Measurements from ENCODE around the gene SLC2A1. TPM values are rescaled to one million over a fixed set of nuclear protein-coding genes. Genes with fewer than 3 reads are reported as not detected.

The SLC2A1 gene
- total and polyA plus RNA-seq, 9 of the 15 experiments (the other 6 are each of a cell fraction or from before 2014, with no cell fraction given), result 12.6 to 153 (median 48.0) TPM

DNA sequence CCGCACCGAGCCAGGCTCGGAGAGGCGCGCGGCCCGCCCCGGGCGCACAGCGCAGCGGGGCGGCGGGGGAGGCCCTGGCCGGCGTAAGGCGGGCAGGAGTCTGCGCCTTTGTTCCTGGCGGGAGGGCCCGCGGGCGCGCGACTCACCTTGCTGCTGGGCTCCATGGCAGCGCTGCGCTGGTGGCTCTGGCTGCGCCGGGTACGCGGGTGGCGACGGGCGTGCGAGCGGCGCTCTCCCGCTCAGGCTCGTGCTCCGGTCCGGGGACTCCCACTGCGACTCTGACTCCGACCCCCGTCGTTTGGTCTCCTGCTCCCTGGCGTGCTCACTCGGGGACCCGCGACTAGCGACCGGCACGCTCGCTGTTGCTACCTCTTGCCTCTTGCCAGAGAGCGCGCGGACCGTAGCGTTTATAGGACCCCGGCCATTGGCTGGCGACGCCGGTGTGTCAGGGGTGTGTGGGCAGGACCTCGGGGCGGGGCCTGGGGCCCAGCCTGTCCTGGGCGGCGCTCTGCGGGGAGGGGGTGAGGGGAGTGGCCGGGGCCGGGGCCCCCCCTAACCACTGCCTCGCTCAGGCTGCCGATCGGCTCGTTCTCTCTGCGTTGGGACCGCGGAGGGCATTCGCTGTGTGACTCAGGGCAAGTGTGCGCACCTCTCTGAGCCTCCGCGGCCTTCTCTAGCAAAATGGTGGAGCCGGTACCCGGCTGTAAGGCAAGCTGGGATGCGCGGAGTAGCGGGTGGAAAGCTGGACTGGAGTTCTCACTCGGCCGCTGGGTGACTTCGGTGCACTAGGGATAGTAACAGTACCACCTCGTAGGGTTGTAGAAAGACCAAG is at the start of gene SLC2A1 (continued):
- TF ChIP-seq ZC3H4 (CRISPR knock-in tag; IDR thresholded peaks at IDR 0.05; ENCODE audit: borderline replicate concordance) (0 out of 2 replicates have a peak, but pooled peaks have one; percentile 18), ZNF77 (CRISPR knock-in tag; IDR thresholded peaks at IDR 0.05) (no peak), ZNF639 (CRISPR knock-in tag; conservative IDR thresholded peaks at IDR 0.05 in 1 of 2, IDR thresholded peaks at IDR 0.05 in 1 of 2) (0 out of 4 replicates have a peak, but pooled peaks of 1 of the 2 experiments have one; percentile 18), ZNF57 (CRISPR knock-in tag; IDR thresholded peaks at IDR 0.05) (no peak), TAF1 (IDR thresholded peaks at IDR 0.05; ENCODE audit: control insufficient read depth, extremely low read depth, insufficient read depth, low read length, severe bottlenecking) (peak; percentile 98), ATF7 (IDR thresholded peaks at IDR 0.05) (peak; percentile 22), DEAF1 (CRISPR knock-in tag; IDR thresholded peaks at IDR 0.05) (no peak), TOE1 (IDR thresholded peaks at IDR 0.05; ENCODE audit: borderline replicate concordance) (peak; percentile 81), TOE1 (CRISPR knock-in tag; IDR thresholded peaks at IDR 0.05; ENCODE audit: borderline replicate concordance, low read depth) (0 out of 2 replicates have a peak, but pooled peaks have one; percentile 28), ZNF217 (CRISPR knock-in tag; IDR thresholded peaks at IDR 0.05) (no peak), SRSF1 (IDR thresholded peaks at IDR 0.05; ENCODE audit: low read depth, low read length) (no peak), HDGF (IDR thresholded peaks at IDR 0.05) (no peak), FIP1L1 (IDR thresholded peaks at IDR 0.05; ENCODE audit: low read depth, low read length, poor library complexity, severe bottlenecking) (peak; percentile 93), CEBPB (tag; IDR thresholded peaks at IDR 0.05) (no peak), KAT7 (CRISPR knock-in tag; IDR thresholded peaks at IDR 0.05; ENCODE audit: borderline replicate concordance) (peak; percentile 99), ZFP36 (IDR thresholded peaks at IDR 0.05; ENCODE audit: low read depth, low read length, partially characterized antibody) (peak; percentile 96), ZC3H8 (IDR thresholded peaks at IDR 0.05) (no peak), BACH1 (tag; IDR thresholded peaks at IDR 0.05) (no peak), CBX8 (IDR thresholded peaks at IDR 0.05; ENCODE audit: borderline replicate concordance, extremely low read depth, low read depth, low read length, poor library complexity, severe bottlenecking) (no peak), ZMIZ1 (IDR thresholded peaks at IDR 0.05; ENCODE audit: low read depth in 2 of 2, low read length in 2 of 2) (no peak)
